IMR-90 (cell line): Measurements from ENCODE around the gene FNDC11.

Experiments used
- BHLHE40 ChIP-seq: fragments of 150-350 bp; IDR thresholded peaks from 2 replicates; pipeline ENCODE4 v1.6.1; 2016; ENCODE audit warnings: mild to moderate bottlenecking, low read depth, low read length
- CEBPB ChIP-seq: IDR thresholded peaks from 2 replicates; pipeline ENCODE4 v1.6.1; 2012; ENCODE audit warnings: low read depth, low read length, improper control_type of control experiment
- CHD1 ChIP-seq: IDR thresholded peaks from 2 replicates; pipeline ENCODE4 v1.6.1; 2012; ENCODE audit warnings: low read depth, low read length, improper control_type of control experiment
- CTCF ChIP-seq: conservative IDR thresholded peaks from 2 replicates; pipeline ENCODE4 v1.5.1; 2012; ENCODE audit warnings: mild to moderate bottlenecking, low read depth, low read length, improper control_type of control experiment
- FOS ChIP-seq: fragments of 150-350 bp; IDR thresholded peaks from 2 replicates; pipeline ENCODE4 v1.6.1; 2016; ENCODE audit warnings: low read depth, low read length
- MAFK ChIP-seq: IDR thresholded peaks from 2 replicates; pipeline ENCODE4 v1.6.1; 2012; ENCODE audit warnings: low read depth, low read length, improper control_type of control experiment
- NFE2L2 ChIP-seq: fragments of 150-350 bp; IDR thresholded peaks from 2 replicates; pipeline ENCODE4 v1.6.1; 2016; ENCODE audit warnings: low read depth, mild to moderate bottlenecking, low read length
- POLR2A ChIP-seq: IDR thresholded peaks from 2 replicates; pipeline ENCODE4 v1.6.1; 2012; ENCODE audit warnings: mild to moderate bottlenecking, low read depth, low read length
- RFX5 ChIP-seq: IDR thresholded peaks from 2 replicates; pipeline ENCODE4 v1.8.0; 2012; ENCODE audit warnings: low read depth, mild to moderate bottlenecking, low read length, moderate library complexity
- SMC3 ChIP-seq: fragments of 150-350 bp; IDR thresholded peaks from 2 replicates; pipeline ENCODE4 v1.6.1; 2016; ENCODE audit warnings: low read depth, mild to moderate bottlenecking, antibody characterized with exemption, low read length, moderate library complexity
- USF2 ChIP-seq: fragments of 150-350 bp; IDR thresholded peaks from 2 replicates; pipeline ENCODE4 v1.6.1; 2017; ENCODE audit warnings: mild to moderate bottlenecking, antibody characterized with exemption, low read length, low read depth

- TF ChIP-seq CTCF, result no peak
- no peak for TF ChIP-seq MAFK
- TF ChIP-seq POLR2A, result no peak
- TF ChIP-seq USF2, result no peak
- TF ChIP-seq SMC3, result no peak
- no peak for TF ChIP-seq NFE2L2
- TF ChIP-seq CEBPB, result no peak
- TF ChIP-seq RFX5, result no peak
- no peak for TF ChIP-seq BHLHE40
- no peak for TF ChIP-seq FOS
- no peak for TF ChIP-seq CHD1
Observed at GRCh38 chr20:63545814-63546213, 8.1 kb upstream of the FNDC11 start.
